HG03064 (cell line): ENCODE measurements around the gene ENTREP3.
"Not testable (repeated sequence)": the region's sequence is repeated elsewhere in the genome, so short reads cannot be mapped to it uniquely, and the experiment has no call there.

ENCODE experiments used
- ATAC-seq: cut with Tn5 transposase; IDR thresholded peaks from one replicate; pipeline ENCODE4 v1.9.1; 2021; ENCODE audit warnings: low read depth; ENCODE audit not compliant: unreplicated experiment

ENTREP3 gene

DNA sequence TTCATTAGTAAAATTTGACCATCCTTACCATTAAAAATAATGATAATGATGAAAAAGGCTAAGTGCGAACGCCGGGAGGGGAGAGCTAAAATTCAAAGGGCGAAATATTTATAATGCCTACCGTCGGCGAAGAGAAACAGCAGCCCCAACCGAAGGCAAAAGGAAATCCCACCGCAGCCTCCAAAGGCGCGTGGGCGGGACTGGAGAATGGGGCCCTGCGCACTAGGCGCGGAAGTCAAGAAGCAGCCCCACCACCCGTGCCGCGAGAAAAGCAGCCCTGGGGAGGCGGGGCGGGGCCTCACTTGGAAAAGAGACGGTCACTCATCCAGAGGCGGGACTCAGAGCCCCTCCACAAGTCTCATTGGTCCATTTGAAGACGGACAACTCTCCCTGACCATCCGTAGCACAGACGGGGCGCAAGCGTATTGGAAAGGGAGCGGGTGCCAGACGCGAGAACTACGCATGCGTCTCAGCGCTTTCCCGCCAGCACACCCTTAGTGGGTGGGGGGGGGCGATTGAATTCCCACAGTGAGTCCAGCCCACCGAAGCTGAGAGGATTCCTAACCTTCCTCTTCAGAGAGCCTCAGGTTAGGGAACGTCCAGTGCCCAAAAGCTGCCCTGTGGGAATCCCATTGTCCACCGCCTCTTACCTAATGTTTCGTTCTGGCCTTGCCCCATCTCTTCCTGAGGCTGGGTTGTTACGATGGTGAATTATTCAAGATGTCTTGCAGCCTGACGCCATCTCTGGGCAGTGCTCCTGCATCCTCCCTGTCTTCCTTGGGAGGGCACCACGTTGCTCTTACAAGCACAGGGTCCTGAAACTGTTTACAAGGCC lies 27.8 kb downstream of the ENTREP3 start:
- ATAC-seq, result peak; percentile 80

DNA sequence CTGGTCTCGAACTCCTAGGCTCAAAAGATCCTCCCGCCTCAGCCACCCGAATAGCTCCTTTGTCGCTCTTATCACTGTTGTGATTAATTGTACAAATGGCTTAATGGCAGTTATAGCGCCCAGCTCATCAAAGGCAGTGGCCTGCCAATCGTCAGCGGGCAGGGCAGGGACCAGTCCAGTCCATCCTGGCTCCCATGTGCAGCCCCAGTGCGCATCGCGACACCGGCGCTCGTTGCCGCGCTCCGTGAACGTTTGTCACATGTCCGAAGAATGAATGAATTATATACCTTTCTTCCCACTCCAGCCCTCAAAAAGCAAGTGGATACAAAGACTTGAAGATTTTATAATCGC lies 28.4 kb downstream of the ENTREP3 start:
- ATAC-seq, result no peak

DNA sequence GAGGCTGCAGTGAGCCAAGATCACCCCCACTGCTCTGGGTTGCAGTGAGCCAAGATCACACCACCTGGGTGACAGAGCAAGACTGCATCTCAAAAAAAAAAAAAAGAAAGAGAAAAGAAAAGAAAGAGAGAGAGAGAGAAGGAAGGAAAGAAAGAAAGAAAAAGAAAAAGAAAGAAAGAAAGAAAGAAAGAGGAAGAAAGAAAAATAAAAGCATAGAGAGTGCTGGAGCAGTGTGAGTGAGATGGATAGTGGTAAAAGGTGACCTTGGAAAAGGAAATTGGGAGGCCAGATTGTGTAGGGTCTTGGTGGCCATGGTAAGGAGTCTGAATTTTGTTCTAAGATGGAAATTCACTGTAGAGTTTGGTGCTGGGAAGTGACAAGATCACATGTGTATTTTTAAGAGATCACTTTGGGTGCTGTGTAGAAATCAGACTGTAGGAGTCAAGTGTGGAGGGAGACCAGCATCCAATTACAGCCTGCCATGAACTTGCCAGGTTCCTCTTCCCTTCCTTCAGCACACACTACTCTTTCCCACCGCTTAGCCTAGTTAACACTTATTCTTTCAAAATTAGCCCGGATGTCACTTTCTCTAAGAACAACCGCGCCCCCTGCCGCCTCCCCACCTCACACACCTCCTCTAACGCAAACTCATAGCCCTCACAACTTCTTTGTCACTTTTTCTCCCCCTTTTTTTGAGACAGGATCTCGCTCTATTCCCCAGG lies 28.9 kb downstream of the ENTREP3 start:
- no peak for ATAC-seq

DNA sequence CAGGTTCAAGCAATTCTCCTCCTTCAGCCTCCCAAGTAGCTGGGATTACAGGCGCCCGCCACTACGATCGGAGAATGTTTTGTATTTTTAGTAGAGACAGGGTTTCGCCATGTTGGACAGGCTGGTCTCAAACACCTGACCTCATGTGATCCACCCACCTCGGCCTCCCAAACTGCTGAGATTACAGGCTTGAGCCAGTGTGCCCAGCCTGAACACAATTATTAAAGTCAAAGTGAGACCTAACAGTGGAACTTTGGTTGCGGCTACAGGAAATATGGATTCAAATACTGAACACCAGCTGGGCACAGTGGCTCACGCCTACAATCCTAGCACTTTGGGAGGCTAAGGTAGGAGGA lies 29.9 kb downstream of the ENTREP3 start:
- not testable (repeated sequence) for ATAC-seq

DNA sequence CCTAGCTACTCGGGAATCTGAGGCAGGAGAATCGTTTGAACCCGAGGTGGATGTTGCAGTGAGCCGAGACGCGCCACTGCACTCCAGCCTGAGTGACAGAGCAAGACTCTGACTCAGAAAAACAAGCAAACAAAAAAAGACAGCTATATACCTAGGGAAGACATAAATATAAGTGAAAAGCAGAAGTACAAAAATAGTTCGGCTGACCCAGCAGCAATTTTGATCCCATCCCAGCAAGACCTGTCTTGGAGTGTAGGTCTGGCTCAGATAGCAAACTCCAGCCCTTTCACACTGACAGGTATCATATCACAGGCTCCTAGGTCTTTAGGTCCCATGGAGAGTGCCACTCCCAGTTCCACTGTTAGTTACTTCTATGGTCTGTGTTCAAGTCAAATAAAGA lies 32.2 kb downstream of the ENTREP3 start:
- ATAC-seq, result no peak

DNA sequence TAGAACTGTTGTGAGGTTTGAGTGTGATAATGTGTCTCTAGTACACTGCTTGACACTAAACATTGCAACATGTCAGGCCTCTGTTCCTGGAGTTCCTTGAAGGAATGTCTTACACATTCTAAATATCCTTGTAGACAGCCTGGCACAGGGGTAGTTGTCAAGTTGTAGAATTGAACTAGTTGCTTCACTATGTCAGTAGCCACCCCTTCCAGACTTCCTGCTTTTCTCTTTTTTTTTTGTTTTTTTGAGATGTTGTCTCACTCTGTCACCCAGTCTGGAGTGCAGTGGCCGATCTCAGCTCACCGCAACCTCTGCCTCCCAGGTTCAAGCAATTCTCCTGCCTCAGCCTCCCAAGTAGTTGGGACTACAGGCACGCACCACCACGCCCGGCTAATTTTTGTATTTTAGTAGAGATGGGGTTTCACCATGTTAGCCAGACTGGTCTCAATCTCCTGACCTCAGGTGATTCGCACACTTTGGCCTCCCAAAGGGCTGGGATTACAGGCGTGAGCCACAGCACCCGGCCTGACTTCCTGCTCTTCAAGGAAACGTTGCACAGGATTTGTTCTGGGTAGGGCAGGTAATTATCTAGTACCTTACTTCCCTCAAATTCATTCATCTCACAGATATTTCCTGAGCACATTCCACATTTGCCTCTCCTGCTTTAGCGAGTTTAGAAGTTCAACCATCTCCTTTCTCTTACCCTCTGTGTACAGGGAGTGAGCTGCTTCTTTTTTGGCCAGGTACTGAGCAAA lies 34.9 kb downstream of the ENTREP3 start:
- ATAC-seq, result not testable (repeated sequence)

DNA sequence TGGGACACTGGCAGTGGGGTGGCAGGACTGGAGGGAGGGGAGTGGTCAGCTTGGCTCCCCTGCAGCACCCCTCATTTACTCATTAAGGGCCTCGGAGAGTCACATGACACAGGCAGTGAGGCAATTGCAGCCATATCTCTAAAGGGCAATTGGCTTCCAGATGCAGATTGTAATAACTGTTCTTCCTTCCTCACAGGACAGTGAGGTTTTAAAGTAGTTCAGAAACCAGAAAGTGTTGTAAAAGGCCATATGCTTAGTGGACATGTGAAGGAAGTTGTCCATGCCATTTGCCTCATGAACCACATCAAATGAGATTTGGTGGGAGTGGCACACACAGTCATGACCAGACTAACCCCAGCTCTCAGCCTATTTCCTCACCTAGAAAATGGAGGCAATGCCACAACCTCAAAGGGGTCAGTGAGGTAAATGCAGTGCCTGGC lies 35.7 kb downstream of the ENTREP3 start:
- no peak for ATAC-seq

DNA sequence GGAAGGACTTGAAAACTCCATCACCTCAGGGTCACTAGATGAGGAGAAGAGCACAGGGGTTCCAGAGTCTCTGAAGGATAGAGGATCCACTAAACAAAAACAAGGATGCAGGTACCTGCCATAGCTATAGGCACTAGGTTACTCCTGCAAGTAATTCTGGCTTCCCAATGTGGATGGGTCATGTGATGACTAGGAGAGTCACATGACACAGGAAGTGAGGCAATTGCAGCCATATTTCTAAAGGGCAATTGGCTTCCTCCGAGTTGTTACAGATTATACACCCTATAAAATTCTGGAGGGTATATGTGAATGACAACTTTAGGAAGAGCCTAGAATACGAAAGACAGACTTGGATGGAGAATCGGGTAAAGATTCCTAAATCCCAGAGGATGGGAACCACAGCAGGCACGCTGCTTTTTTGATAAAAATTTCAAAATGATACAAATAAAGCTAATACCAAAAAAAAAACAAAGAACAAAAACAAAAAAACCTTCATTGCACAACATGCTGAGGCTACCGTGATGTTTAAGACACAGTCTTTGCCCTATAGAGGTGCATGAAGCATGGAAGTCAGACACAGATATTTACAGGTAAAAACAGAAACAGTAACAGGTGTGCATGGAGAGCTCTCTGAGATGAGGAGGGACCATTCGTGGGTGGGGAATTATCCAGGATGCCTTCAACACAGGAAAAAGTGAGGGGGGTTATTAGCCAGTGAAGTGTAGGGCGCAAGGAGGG lies 36.3 kb downstream of the ENTREP3 start:
- ATAC-seq, result no peak

DNA sequence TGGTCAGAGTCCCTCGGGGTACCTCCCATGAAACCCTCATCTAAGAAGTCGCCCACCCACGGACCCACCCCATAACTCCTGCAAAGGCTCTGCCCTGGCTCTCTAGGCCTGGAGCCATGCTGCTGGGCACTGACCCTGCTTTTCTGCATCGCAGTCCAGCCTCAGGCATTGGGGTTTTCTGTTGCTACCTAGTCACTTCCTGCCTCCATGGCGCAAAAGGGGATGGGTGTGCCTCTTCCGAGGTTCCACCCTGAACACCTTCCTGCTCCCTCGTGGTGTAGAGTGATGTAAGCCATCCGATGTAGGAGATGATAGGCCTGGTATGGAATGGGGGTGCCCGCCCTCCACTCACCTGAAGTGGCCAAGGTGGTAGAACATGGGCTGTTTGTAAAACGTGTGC lies 40.6 kb downstream of the ENTREP3 start:
- ATAC-seq, result not testable (repeated sequence)

DNA sequence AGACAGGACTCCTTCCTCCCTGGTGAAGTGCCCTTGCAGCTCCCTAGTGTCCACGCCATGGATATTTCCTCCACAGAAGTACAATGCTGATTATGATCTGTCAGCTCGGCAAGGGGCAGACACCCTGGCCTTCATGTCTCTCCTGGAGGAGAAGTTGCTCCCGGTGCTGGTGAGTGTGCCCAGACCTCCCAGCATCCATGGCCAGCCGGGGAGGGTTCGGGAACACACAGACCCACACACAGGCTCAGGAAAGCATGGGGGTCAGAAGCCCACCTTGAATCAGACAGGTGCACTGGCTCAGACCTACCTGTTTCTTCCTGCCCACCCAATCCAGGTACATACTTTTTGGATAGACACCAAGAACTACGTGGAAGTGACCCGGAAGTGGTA lies 43.2 kb downstream of the ENTREP3 start:
- ATAC-seq, result not testable (repeated sequence)

DNA sequence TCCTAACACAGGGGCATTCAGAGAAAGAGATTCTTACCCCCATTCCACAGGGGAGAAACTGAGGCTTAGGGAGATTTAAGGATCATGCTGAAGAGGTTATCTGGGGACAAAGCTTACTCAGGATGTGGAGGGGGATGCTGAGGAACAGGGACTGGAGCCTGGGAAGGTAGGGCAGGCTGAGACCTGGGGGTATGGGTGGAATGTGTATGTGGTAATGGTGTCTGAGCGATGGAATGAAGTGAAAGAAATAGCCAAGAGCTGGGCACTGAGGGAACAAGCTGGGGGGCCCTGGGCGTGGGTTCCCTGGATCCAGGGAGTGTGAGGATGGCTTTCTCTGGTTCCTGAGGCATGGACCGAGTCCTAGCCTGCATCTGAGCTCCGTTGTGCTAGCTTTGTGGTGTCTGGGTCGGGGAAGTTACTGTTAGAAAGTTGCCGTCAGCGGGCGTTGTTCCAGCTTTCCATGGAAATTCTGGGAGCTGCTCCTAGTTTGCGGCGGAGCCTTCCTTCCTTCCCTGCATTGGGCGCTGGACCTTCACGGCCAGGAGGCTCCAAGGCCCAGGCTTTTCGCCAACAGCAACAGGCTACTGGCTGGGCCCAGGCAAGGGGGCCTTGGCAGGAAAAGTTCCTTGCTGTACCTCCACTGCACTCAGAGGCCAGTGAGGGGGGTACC lies 43.8 kb downstream of the ENTREP3 start:
- ATAC-seq, result not testable (repeated sequence)

DNA sequence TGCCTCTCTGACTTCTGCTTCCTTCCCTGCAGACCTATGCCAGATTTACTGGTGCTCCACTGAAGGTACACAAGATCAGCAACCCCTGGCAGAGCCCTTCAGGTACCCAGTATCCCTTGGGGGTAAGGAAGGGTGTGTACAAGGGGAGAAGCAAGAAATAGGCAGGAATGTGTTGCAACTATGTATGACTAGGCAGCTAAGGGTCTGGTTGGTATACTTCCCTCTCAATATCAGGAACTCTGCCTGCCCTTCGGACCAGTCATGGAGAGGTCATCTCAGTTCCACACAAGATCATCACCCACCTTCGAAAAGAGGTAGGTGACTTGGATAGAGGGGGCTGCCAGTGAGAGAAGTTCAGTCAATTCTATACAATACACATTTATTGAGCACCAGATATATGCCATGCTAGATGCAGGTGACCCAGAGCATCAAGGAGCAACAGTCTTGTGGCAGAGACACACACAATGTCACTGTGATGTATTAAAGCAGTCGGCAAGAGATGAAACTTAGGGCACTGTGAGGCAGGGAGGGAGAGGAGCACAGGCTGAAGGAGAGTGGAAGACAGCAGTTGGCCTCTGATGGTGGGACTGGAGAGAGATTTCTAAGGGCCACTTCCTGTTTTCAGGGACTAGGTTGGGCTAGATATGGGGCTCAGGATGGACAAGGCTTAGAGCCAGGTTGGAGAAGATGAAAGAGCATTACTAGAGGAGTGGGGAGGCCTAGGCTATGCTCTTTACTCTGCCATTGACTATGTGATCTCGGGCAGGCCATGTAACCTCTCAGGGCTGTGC lies 44.8 kb downstream of the ENTREP3 start:
- no peak for ATAC-seq

DNA sequence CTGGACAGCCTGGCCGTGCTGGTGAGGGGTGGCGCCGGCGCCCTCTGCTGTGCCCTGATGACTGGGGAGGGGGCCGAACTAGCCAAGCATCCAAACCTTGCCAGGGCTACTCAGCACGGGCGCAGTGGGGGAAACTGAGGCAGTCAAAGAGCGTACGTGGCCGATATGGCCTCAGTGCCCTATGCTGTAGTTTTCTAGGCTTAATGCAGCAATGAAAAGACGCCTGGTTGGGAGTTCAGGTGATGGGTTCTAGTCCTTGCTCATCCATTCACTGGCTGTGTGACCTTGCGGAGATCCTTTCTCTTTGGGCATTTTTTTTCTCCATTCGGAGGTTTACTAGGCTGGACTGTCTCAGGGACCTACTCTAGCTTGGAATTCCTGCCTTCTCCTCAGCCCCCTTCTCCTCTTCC lies 46.0 kb downstream of the ENTREP3 start:
- ATAC-seq, result no peak

DNA sequence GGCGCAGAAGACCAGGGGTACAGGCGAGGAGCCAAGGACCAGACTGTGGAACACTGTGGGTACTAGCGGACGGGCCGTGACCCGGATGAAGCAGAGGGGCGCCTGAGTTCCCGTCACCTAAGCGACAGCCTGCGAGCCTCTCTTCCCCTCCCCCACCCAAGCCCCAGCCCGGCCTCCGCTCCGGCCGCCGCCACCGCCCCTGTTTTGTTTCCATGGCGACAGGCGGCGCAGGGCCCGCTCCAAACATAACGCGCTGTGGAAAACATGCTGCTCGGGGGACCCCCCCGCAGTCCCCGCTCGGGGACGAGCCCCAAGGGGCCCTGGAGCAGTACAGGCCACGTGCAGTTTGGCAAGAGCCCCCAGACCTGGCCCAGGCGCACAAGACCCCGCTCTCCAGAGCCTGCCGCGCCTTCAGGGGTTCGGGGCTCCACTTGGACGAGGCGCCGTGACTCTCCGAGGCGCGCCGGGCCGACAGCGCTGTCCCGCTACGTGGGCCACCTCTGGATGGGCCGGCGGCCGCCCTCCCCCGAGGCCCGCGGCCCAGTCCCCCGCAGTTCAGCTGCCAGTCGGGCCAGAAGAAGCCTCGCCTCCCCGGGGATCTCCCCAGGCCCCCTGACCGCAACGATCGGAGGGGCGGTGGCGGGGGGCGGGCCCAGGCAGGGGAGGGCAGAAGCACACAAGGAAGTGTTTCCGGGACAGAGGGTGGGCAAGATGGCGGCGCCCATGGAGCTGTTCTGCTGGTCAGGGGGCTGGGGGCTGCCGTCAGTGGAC lies 46.6 kb downstream of the ENTREP3 start, which contains the start of gene MTX1:
Gene MTX1, plus strand, starts transcription at position 155 of the 771 bp plus-strand sequence. Its CDS starts 110 bp downstream, at position 265.
- peak; percentile 64 for ATAC-seq

DNA sequence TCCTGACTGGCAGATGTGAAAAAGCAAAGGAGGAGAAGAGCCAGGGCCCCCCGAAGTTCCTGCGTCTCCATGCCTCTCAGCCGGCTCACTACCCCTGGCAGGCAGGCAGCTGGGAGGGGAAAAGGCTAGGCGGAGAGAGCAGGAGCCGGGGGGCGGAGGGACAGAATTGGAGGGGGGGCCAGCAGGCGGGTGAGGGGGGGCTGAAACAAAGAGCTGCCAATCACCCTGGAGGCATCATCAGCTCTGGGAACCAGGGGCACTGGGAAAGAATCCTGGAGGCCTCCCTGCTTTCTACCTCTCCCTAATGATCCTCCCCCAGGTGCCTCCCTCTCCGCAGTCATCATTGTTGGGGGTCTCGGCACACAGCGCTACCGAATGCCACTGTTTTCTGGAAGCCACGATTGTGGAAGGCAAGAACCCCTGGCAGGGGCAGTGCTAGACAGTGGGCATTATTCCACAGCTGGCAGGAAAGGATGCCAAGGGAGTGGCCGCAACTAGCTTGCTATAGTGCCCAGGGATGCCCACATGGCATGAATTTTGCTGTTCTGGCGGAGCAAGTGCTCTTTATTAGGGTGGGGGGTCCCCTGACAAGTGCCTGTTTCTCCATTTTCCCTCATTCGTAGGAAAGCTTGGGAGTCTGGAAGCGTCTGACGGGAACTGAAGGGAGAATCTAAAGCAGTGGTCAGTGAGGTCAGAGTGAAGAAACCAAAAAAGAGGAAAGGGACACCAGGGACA lies 47.3 kb downstream of the ENTREP3 start, which contains the start of gene THBS3:
Gene THBS3, minus strand, starts transcription at position 92 of the 735 bp plus-strand sequence. Its CDS starts 21 bp downstream, at position 71.
- no peak for ATAC-seq

DNA sequence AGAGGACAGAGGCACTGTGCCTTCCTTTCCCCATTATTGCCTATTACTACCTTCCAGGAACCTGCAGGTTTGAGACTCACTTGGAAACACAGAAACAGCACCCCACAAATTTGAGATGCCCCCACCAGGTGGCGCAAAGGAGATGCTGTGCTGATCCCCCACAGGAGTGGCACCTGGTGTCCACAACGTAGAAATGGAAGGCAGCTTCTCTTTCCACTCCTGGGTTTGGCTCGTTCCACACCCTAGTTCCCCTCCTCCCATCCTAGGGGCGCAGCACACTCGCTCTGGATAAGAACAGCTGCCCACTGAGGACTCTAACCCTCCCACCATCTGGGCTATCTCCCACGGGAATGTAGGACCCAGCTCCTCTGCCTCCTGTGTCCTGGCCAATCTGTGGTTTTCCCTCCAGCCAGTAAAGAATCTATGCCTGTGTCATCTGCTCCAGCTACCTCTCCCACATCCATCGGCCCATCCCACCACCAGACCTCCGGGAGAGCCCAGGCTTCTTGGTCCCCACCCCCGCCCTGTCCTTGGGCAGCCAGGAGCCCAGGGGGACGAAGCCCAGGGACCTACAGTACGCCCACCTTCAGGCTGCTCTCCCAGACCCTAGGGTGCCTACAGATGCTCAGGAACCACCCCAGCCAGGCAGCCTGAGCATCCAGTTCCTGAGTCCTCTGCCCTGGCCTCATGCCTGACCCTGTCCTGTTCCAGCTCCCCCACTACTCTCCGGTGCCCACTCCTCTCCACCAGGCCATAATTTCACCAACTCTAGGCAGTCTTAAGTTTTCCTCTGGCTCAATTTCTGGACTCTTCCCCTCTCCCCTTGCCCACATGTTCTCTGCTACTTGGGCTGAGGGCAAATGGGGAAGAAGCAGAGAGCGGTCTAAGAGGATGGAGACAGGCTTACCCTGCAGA lies 48.1 kb downstream of the ENTREP3 start:
- no peak for ATAC-seq
